Measurements from ENCODE around the gene AFF2.

Gene AFF2

GRCh38 chrX:148768296-148768695 lies 267.9 kb downstream of the AFF2 start:
- DNase-seq = no peak

DNA sequence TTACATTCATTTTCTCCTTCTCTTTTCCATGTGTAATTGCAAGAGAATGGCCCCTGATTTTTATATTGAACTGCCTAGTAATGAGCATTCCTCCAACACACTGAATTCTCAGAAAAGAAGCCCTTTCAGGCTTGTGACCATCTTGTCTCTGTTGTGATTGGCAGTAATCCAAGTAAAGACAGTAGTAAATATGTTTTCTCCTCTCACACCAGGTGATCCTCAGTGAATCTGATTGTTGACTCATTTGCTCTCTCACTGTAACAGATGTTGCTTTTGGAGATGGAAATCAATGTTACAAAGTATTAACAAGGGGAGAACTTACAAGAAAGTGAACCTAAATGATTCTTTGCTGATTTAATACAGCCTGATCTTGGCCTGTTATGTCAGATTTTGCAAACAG lies 271.0 kb downstream of the AFF2 start:
- DNase-seq = no peak

- no peak for DNase-seq
These were observed 273.9 kb downstream of the AFF2 start for GRCh38 chrX:148774276-148774675.

GRCh38 chrX:148784137-148784536 lies 283.7 kb downstream of the AFF2 start:
- DNase-seq = no peak

- no peak for DNase-seq
These were observed 284.4 kb downstream of the AFF2 start for GRCh38 chrX:148784856-148785255.

GRCh38 chrX:148785256-148785655 lies 284.8 kb downstream of the AFF2 start:
- DNase-seq = no peak

GRCh38 chrX:148788449-148788848 lies 288.0 kb downstream of the AFF2 start:
- DNase-seq = no peak

DNA sequence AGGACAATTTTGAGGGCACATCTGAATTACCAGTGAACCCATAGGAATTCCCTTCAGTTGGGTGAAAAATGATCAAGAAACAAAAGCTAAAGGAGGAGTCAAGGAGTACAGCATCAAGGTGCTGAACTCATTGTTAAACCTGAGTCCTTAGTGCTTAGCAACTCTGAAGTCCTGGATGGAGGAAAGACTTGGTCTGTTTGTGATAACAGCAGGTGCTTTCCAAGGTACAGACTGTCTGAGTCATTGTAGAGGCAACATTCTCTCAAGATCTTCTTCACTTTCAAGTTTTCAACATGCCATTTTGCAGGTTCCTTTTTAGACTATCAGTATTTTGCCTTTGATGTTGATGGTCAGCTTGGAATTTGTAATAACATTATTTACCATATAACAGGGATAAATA lies 293.9 kb downstream of the AFF2 start:
- DNase-seq = no peak

GRCh38 chrX:148804579-148805355 lies 304.4 kb downstream of the AFF2 start:
- DNase-seq = no peak

- no peak for DNase-seq
These were observed 305.9 kb downstream of the AFF2 start for GRCh38 chrX:148806145-148806870.

GRCh38 chrX:148808833-148809232 lies 308.4 kb downstream of the AFF2 start:
- DNase-seq = no peak

DNA sequence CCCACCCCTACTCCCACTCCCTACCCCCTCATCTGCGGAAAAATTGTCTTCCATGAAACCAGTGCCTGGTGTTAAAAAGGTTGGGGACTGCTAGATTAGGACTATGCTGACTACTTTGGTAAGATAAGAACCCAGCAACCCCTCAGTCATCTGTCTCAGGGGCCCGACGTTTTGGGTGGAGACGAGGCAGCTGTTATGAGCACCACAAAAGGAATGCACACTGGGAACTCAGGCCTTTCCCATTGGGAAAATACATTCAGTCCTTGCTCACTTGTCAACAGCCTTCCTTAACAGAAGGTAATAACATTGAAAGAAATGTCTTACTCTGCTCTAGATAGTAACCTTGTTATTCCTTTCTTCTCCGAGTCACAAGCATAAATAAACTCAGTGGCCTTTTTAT lies 310.8 kb downstream of the AFF2 start:
- DNase-seq = no peak

- DNase-seq = no peak
These were observed 313.0 kb downstream of the AFF2 start for GRCh38 chrX:148813422-148813821.

DNA sequence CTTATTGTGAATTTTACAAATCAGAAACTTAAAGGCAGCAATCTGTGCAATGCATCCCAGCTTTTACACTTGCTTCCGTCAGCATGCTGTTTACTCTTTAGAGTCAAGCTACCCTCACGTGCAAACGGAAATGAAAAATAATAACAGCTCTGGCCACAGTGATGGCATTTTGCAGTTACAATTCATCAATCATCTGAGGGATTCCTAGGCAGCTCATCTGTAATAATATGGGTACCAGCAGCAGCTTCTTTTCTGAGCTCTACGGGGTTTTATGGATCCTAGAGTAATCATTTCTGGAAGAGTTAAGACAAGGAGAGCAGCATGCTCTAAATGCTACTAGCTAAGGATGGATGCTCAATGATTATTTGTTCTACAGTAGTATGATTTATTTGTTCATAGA lies 313.6 kb downstream of the AFF2 start:
- DNase-seq = no peak

GRCh38 chrX:148815218-148815961 lies 315.0 kb downstream of the AFF2 start:
- no peak for DNase-seq

DNA sequence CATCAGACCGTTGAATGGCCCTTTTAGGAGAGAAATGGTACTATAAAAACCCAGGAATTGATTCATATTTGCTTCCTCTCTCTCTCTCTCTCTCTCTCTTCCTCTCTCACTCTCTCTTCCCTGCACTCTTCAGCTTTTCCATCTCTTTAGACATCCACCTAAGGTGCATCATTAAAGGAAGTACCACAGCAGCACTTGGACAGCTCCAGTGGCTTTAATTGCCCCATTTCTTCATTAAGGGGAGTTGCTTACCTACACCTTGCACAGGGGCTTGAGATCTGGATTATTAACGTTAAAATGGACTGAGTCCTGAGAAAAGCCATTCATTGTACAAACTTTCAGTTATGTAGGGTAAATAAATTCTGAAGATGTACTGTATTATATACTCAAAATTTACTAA lies 323.6 kb downstream of the AFF2 start:
- no peak for DNase-seq

DNA sequence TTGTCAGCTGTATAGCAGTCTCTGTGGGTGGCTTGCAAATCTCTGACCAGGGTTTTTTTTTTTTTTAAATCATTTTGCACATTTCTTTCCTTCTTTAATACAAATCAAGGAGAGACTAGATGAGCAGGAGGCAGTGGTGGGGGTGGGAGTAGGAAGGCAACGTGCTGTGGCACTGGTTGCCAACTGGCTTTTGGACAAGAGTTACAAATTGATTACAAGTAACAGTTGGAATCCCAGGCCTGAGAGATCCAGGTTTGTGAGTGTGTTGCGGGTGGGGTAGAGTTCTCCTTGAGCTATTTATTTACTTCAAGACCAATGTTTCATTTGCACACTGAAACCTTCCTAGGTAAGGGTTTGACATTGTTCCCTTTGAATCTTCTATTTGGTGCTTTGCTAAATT lies 325.3 kb downstream of the AFF2 start:
- DNase-seq = no peak

DNA sequence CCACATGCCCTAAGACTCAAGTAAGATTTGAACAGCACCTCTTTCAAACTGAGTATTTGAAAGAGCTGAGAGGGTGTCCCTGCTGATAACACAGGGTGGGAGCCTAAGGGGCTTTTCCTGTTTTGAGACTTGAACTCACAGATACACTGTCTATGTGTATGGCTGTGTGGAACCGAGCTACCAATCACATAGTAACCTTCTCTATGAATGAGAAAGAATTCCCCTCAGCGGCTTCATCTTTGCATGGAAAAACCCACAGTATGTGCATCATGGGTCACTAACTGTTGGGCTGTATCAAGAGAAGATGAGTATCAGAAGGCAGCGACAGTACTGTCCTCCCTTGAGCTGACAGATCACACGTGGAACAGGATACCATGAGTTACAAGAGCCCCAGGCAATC lies 336.3 kb downstream of the AFF2 start:
- no peak for DNase-seq

DNA sequence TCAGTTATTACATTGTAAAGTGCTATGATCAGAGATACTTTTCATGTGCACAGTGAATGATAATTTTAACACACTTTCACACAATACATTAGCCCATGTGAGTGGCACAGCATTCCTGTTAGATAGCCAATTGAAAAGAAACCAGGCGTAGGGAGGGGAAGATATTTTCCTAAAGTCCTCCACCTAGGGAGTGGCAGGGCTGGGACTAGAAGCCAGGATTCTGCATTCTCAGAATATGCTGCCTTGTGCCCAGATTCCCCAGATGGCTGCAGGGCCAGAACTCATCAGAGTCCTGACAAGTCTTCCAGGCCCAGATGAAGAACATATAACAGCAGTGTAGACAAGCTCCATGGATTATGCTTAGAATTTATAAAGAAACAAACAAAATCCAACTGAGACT lies 350.2 kb downstream of the AFF2 start:
- DNase-seq = no peak

DNA sequence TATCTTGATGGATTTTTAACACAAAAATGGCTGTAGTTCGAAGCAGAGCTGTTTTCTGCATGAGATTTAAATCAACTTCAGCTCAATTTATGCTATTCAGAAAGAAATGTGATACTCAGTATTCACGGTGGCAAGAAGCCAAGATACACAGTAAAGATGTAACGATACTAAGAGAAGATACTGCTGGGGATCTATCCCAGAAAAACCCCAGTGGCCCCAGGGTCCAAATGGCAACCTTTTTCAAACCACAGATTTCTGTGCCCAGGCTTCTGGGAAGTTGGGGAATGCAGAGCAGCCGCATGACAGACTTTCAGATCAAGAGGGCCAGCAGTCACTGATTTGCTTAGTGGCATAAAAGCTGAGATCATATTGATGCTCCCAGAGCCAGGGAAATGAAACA lies 353.9 kb downstream of the AFF2 start:
- no peak for DNase-seq

DNA sequence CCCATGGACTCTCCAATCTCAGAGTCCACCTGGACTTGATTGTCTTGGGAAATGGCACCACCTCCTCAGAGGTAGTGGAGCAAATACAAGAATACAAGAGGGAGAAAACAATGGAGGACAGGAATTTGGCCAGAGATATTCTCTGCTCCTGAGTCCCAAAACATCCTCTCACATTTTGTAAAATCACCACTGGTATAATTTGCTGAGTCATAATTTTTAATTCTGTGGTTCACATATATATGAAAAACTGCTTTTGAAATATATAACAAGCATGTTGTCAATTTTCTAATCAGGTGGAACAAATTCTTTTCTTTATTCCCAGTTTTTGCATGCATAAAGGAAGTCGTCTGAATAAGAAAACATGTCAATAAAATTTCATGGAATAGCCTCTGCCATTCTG lies 356.1 kb downstream of the AFF2 start:
- no peak for DNase-seq

GRCh38 chrX:148865277-148866210 lies 365.1 kb downstream of the AFF2 start:
- no peak for DNase-seq

- DNase-seq = no peak
These were observed 367.2 kb downstream of the AFF2 start for GRCh38 chrX:148867596-148867995.

All from NCI-H2171 treated with DMSO at 0.1 percent for 48 hours (cell line).